DMS153 treated with DMSO at 0.1 percent for 48 hours (cell line): ENCODE results near the gene LDLRAD4.
A peak's percentile ranks its signal among the peaks of the same experiment; 100 is the strongest.

Experiments used
- DNase-seq: peaks from one replicate; lab custom pipeline; 2025; ENCODE audit not compliant: unreplicated experiment; lab: John Stamatoyannopoulos, UW

The LDLRAD4 gene

GRCh38 chr18:13496691-13497281 is 278.2 kb downstream of the LDLRAD4 start:
- no peak for DNase-seq

DNA sequence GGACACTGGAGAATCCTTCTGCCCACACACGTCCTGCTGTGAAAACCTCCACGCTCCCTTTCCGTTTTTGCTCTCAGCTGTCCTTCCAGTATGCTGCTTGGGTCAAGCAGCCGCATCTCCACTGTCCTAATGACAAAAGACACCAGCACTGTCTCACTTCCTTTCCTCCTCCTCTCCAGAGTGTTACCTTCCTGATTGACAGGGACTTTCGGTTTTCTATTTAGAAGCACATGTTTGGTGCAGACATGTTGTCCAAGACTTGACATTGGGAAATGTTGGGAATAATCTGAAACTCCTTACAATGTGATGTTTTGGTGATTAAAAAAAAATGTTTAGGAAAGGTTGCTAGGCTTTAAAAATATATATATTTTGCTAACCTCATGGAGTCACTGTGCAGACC is 281.2 kb downstream of the LDLRAD4 start:
- no peak for DNase-seq

GRCh38 chr18:13500227-13500865 is 281.8 kb downstream of the LDLRAD4 start:
- DNase-seq, result peak; percentile 32

DNA sequence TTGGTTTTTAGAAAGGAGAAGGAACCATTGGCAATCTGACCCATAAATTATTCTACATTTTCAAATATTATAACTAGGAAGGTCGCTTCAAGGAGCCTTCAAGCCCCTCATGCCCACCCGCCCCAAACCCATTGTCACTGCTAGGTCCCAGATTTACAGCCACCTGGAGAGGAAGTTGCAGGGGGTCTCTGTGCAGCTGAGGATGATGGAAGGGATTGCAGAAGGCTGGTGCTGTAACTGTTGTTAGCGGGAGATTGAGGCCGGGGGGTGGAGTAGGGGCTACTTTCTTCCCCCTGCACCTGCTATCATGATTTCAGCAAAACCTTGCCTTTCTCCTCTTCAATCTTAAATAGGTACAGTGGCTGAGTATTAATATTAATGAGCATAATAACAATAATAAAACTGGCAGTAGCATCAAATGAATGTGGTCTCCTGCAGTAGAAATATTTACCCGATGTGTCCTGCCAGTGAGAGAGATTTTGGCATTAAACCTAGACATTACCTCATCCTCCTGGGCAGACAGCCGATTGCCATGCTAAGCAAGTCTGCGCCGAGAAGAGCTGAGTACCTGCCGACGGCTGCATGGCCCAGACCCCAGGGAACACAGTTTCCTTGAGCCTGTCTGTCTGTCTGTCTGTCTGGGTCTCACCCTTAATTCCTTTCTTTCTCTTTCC is 282.4 kb downstream of the LDLRAD4 start:
- peak; percentile 21 for DNase-seq

DNA sequence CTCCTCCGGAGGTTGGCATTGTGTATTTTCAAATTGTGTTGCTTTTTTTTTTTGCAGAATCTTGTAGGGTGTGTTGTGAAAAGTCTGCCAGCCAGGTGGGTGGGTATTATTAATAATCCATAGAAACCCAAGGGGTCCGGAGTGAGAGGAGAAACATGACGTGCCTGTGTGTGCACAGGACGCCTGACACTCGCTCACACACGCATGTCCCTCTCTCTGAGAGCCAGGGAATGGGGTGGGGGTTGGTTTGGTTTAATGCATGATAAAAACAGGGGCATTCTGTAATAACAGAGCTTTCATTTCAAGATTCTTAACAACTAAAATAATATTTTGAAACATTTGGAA is 283.0 kb downstream of the LDLRAD4 start:
- no peak for DNase-seq

DNA sequence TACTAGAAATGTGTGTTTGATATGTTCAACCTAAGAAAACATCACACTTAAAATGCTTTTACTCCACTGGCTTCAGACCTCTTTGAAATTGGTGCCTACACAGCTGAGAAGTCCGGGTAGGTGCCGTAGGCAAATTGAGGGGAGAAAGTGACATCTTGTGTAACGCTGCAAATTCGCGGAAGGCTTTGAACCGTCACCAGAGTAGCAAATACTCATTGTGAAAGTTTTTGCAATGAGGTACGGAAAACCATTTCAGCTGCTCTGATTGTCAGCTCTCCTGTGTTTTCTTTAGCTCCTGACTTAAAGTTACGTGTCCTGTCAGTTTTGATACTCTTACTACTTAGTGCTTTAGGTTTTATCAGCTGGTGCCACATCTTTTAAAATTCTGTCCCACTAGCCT is 283.3 kb downstream of the LDLRAD4 start:
- no peak for DNase-seq

GRCh38 chr18:13502585-13502984 is 284.0 kb downstream of the LDLRAD4 start:
- DNase-seq, result no peak

DNA sequence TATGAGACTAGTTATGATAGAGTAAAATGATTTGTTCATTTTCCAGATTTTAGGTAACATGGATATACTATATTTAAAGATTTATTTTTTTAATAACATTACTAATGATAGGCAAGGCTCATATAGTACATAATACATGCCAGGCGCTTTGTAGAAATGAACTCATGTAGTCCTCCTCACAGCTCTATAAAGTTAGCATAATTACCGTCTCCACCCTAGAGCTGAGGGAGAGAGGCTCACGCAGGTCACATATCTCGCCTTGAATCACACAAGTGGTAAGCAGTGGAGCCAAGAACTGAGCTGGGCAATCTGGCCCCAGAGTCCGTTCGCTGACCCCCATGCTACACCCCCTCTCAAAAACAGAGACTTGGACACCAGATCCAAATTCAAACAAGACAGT is 285.3 kb downstream of the LDLRAD4 start:
- no peak for DNase-seq

- no peak for DNase-seq
Observed at GRCh38 chr18:13505780-13506345, 287.3 kb downstream of the LDLRAD4 start.

GRCh38 chr18:13510594-13510993 is 292.0 kb downstream of the LDLRAD4 start:
- DNase-seq, result no peak

DNA sequence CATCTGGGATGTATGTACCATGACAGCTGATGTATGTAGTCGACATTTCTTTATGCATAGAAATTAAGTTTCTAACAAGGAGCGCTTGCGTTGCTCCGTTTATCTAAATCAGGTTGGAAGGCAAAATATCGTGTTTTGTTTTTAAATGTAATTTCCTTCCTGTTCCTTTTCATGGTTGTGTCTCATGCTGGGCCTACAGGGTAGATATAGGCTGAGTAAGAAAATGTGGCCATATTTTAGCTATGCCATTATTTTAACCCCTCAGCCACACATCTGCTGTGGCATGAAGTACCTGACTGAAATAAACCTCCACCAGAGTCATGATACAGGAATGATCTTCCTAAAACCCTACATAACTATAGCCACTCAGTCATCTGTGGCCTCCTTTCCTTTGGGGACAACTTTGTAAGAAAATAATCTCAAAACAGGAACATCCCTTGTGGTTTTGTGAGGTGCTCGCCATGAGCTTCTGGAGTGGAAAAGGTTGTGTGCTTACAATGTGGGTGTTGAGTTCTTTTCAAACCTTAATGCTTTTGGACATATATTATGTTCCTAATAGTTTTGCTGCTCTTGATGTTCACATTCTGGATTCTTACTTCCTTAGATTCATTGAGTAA is 293.5 kb downstream of the LDLRAD4 start:
- DNase-seq, result no peak

GRCh38 chr18:13513021-13513420 is 294.5 kb downstream of the LDLRAD4 start:
- peak; percentile 18 for DNase-seq

DNA sequence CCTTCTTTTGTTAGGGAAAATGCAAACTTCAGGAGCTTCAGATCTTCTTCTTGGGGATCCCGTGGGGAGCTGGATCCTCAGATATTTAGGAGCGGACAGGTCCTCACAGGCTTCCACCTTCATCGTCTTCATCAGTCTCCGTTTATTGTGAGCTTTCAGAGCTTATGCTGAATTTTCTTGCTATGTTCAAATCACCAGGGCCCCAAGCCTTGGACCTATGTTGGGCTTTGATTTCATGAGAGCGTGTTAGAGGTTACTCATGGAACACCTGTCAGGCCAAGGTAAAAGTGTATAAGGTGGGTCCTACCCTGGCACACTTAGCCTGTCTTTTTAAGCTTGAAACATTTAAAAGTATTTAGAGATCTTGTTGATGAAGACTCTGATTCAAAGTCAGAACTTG is 294.9 kb downstream of the LDLRAD4 start:
- DNase-seq, result no peak

- no peak for DNase-seq
Observed at GRCh38 chr18:13514558-13514957, 296.0 kb downstream of the LDLRAD4 start.

DNA sequence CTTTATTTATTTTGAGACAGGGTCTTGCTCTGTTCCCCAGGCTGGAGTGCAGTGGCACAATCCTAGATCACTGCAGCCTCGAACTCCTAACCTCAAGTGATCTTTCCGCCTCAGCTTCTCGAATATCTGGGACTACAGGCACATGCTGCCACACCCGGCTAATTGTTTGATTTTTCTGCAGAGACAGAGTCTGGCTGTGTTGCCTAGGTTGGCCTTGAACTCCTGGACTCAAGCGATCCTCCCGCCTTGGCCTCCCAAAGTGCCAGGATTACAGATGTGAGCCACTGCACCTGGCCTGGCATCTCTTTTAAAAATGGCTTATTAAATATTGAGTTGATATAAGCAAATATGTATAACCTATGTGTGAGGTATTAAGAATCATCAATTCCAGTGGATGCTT is 298.3 kb downstream of the LDLRAD4 start:
- no peak for DNase-seq

DNA sequence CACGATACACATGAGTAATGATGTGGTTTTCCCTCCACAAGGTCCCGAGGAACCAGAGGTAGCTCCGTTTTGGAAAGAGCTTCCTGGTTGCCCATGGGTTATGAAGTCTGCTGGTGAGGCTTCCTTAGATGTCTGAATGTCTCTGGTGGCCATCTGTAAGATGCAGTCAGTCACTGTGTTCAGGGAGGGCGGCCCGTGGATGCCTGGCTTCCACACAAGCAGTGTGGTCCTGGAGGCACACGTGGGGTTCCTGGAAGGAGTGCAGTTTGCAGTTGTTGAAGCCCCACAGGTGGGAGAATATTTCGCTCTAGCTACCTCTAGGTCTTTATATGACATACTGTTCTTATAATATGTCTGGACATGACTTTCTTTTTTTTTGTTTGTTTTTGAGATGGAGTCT is 298.8 kb downstream of the LDLRAD4 start:
- DNase-seq, result no peak

DNA sequence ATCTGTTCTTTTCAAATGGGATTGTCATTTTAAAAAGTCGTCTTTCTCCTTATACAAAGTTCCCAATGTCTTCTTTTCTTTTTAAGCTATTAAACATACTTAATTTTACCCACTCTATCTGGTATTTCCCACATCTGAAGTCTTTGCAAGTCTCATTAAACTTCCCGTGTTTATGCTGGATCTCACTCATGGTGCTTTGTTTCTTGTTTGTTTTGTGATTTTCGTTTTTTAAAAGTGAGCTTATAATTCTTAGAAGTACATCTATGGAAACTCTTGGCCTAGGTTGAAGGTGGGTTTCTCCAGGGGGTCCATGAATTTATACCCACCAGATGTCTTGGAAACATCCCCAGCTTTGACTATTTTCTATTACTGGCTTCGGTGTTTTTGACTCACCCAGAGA is 299.8 kb downstream of the LDLRAD4 start:
- no peak for DNase-seq

DNA sequence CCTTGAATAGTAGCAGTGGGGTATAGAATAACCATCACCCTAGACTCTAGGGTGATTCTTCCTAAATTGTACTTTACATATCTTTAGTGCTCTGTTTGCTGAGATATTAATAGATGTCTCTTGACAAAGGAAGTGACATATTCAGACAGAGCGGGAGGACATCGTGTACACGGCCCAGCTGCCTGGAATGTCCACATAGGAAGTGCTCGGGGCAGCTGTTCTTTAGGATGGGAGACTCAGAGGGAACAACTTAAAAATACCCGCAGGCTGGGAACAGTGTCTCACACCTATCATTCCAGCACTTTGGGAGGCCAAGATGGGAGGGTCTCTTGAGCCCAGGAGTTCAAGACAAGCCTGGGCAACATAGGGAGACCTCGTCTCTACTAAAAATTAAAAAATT is 301.7 kb downstream of the LDLRAD4 start:
- no peak for DNase-seq

DNA sequence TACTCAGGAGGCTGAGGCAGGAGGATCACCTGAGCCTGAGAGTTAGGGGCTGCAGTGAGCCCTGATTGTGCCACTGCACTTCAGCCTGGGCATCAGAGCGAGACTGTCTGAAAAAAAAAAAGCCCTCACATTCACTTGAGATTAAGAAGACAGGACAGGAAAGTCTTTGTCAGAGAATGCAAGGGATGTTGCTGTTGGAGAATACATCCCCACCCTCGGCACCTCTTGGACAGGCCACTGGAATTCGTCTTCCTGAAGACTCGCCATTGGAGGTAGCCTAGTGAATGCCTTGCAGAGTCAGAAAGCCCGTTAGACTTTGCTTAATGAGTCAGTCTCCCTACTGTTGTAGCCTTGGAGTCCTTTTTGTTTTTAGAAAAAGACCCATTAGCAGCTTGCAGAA is 302.2 kb downstream of the LDLRAD4 start:
- DNase-seq, result no peak

GRCh38 chr18:13521418-13521817 is 302.9 kb downstream of the LDLRAD4 start:
- DNase-seq, result no peak

- DNase-seq, result no peak
Observed at GRCh38 chr18:13522256-13522655, 303.7 kb downstream of the LDLRAD4 start.
